ENCODE measurements around the gene DCK. TPM values are rescaled to one million over a fixed set of nuclear protein-coding genes. Genes with fewer than 3 reads are reported as not detected.

The DCK gene
- total RNA-seq, 1 experiment from 2014 or later = 12.9 TPM

GRCh38 chr4:70948665-70949260 lies 44.7 kb upstream of the DCK start:
- no peaks in the 10 kb centered on the region for H3K36me3 Mint-ChIP-seq (ENCODE audit: insufficient read depth, unreplicated experiment)
- no TSS peak for BruUV-seq (replicated peaks)
- no peaks in the 10 kb centered on the region for H3K4me1 Mint-ChIP-seq (ENCODE audit: low read depth, unreplicated experiment)
- no peaks in the 10 kb centered on the region for H3K27me3 Mint-ChIP-seq (ENCODE audit: unreplicated experiment)
- H3K9me3 Mint-ChIP-seq (ENCODE audit: low read depth, unreplicated experiment) = no peaks in the 10 kb centered on the region
- H3K27ac Mint-ChIP-seq (ENCODE audit: unreplicated experiment) = no peak overlapping the region
- CTCF ChIA-PET = no interaction called here
- H3K4me3 Mint-ChIP-seq (ENCODE audit: low read depth, unreplicated experiment) = no peak overlapping the region
- intact Hi-C loops (cut with micrococcal nuclease; ENCODE audit: unreplicated experiment) = no loop called here
- TF ChIP-seq CTCF (IDR thresholded peaks at IDR 0.05; ENCODE audit: unreplicated experiment) = no peak
- no peak for DNase-seq

- no peak for TF ChIP-seq CTCF (IDR thresholded peaks at IDR 0.05; ENCODE audit: unreplicated experiment)
- Mint-ChIP-seq H3K27me3 (ENCODE audit: unreplicated experiment) (no peaks in the 10 kb centered on the region), H3K9me3 (ENCODE audit: low read depth, unreplicated experiment) (no peaks in the 10 kb centered on the region), H3K4me3 (ENCODE audit: low read depth, unreplicated experiment) (no peak overlapping the region), H3K36me3 (ENCODE audit: insufficient read depth, unreplicated experiment) (no peaks in the 10 kb centered on the region), H3K27ac (ENCODE audit: unreplicated experiment) (no peak overlapping the region), H3K4me1 (ENCODE audit: low read depth, unreplicated experiment) (no peaks in the 10 kb centered on the region)
- no peak for DNase-seq
- CTCF ChIA-PET = no interaction called here
- no TSS peak for BruUV-seq (replicated peaks)
- intact Hi-C loops (cut with micrococcal nuclease; ENCODE audit: unreplicated experiment) = no loop called here
These were observed 39.4 kb upstream of the DCK start for GRCh38 chr4:70954032-70954431.

- no peaks in the 10 kb centered on the region for H3K27me3 Mint-ChIP-seq (ENCODE audit: unreplicated experiment)
- no peak overlapping the region for H3K27ac Mint-ChIP-seq (ENCODE audit: unreplicated experiment)
- H3K4me3 Mint-ChIP-seq (ENCODE audit: low read depth, unreplicated experiment) = no peak overlapping the region
- CTCF ChIA-PET = interaction anchor here (0.6 kb wide), 1 partner anchor 10 kb away, joined by 6 read pairs; no protein-coding TSS in a partner anchor
- H3K36me3 Mint-ChIP-seq (ENCODE audit: insufficient read depth, unreplicated experiment) = no peaks in the 10 kb centered on the region
- no peaks in the 10 kb centered on the region for H3K4me1 Mint-ChIP-seq (ENCODE audit: low read depth, unreplicated experiment)
- no peaks in the 10 kb centered on the region for H3K9me3 Mint-ChIP-seq (ENCODE audit: low read depth, unreplicated experiment)
- intact Hi-C loops (cut with micrococcal nuclease; ENCODE audit: unreplicated experiment) = no loop called here
- BruUV-seq (replicated peaks) = no TSS peak
- no peak for TF ChIP-seq CTCF (IDR thresholded peaks at IDR 0.05; ENCODE audit: unreplicated experiment)
- DNase-seq = no peak
These were observed 36.8 kb upstream of the DCK start for GRCh38 chr4:70956549-70957210.

GRCh38 chr4:70958681-70959080 lies 34.8 kb upstream of the DCK start:
- no peak for TF ChIP-seq CTCF (IDR thresholded peaks at IDR 0.05; ENCODE audit: unreplicated experiment)
- intact Hi-C loops (cut with micrococcal nuclease; ENCODE audit: unreplicated experiment) = no loop called here
- DNase-seq = no peak
- Mint-ChIP-seq H3K9me3 (ENCODE audit: low read depth, unreplicated experiment) (no peaks in the 10 kb centered on the region), H3K27ac (ENCODE audit: unreplicated experiment) (no peak overlapping the region), H3K27me3 (ENCODE audit: unreplicated experiment) (no peaks in the 10 kb centered on the region), H3K4me3 (ENCODE audit: low read depth, unreplicated experiment) (no peak overlapping the region), H3K4me1 (ENCODE audit: low read depth, unreplicated experiment) (no peaks in the 10 kb centered on the region), H3K36me3 (ENCODE audit: insufficient read depth, unreplicated experiment) (no peaks in the 10 kb centered on the region)
- BruUV-seq (replicated peaks) = no TSS peak
- CTCF ChIA-PET = no interaction called here
